H9 (cell line): Measurements from ENCODE around the gene GSX2. TPM values are rescaled to one million over a fixed set of nuclear protein-coding genes. Genes with fewer than 3 reads are reported as not detected.

Experiments
- DNase-seq: peaks from one replicate; pipeline ENCODE4 v3.0.0-alpha.2; 2017
- H2AFZ ChIP-seq: one replicate; pipeline ENCODE4 v1.6.1; 2013; ENCODE audit warnings: mild to moderate bottlenecking, low read length, control low read depth, moderate library complexity
- H2AK5ac ChIP-seq: 2 replicates; pipeline ENCODE4 v1.6.1; 2013; ENCODE audit warnings: low read length, control low read depth, mixed read lengths; ENCODE audit not compliant: insufficient read length
- H2BK120ac ChIP-seq: one replicate; pipeline ENCODE4 v1.6.1; 2013; ENCODE audit warnings: low read depth, mild to moderate bottlenecking, low read length, control low read depth, inconsistent platforms; ENCODE audit not compliant: poor library complexity, severe bottlenecking
- H2BK12ac ChIP-seq: 2 replicates; pipeline ENCODE4 v1.6.1; 2013; ENCODE audit warnings: low read length, control low read depth, mixed read lengths, low read depth; ENCODE audit not compliant: insufficient read length
- H2BK15ac ChIP-seq: 2 replicates; pipeline ENCODE4 v1.6.1; 2013; ENCODE audit warnings: low read depth, low read length, control low read depth
- H2BK20ac ChIP-seq: one replicate; pipeline ENCODE4 v1.6.1; 2013; ENCODE audit warnings: low read depth, mild to moderate bottlenecking, low read length, control low read depth, inconsistent platforms; ENCODE audit not compliant: poor library complexity, severe bottlenecking
- H2BK5ac ChIP-seq: 2 replicates; pipeline ENCODE4 v1.6.1; 2013; ENCODE audit warnings: low read length, control low read depth, mixed read lengths; ENCODE audit not compliant: insufficient read length
- H3K14ac ChIP-seq: 2 replicates; pipeline ENCODE4 v1.6.1; 2013; ENCODE audit warnings: low read length, control low read depth; ENCODE audit not compliant: insufficient read depth
- H3K18ac ChIP-seq: 2 replicates; pipeline ENCODE4 v1.6.1; 2013; ENCODE audit warnings: low read depth, mild to moderate bottlenecking, mixed read lengths, low read length, control low read depth; ENCODE audit not compliant: insufficient read length
- H3K23ac ChIP-seq: 2 replicates; pipeline ENCODE4 v1.6.1; 2013; ENCODE audit warnings: low read length, control low read depth, mixed read lengths, low read depth; ENCODE audit not compliant: insufficient read length
- H3K23me2 ChIP-seq: 2 replicates; pipeline ENCODE4 v1.6.1; 2013; ENCODE audit warnings: low read depth, mild to moderate bottlenecking, mixed read lengths, low read length, control low read depth; ENCODE audit not compliant: insufficient read length, poor library complexity, severe bottlenecking
- H3K27ac ChIP-seq: 2 replicates; pipeline ENCODE4 v1.5.1; 2013; ENCODE audit warnings: low read length, control low read depth, mixed read lengths, low read depth; ENCODE audit not compliant: insufficient read length
- H3K27me3 ChIP-seq: 2 replicates; pipeline ENCODE4 v1.6.1; 2013; ENCODE audit warnings: low read length, control low read depth, inconsistent platforms; ENCODE audit not compliant: insufficient read depth
- H3K4ac ChIP-seq: 2 replicates; pipeline ENCODE4 v1.6.1; 2013; ENCODE audit warnings: low read depth, mild to moderate bottlenecking, control low read depth, inconsistent platforms, low read length, moderate library complexity
- H3K4me1 ChIP-seq: 2 replicates; pipeline ENCODE4 v1.6.1; 2013; ENCODE audit warnings: low read length, control low read depth, inconsistent platforms; ENCODE audit not compliant: insufficient read depth
- H3K4me2 ChIP-seq: 2 replicates; pipeline ENCODE4 v1.6.1; 2013; ENCODE audit warnings: low read length, control low read depth, mixed read lengths; ENCODE audit not compliant: insufficient read length, insufficient read depth
- H3K56ac ChIP-seq: 2 replicates; pipeline ENCODE4 v1.6.1; 2013; ENCODE audit warnings: low read depth, mild to moderate bottlenecking, mixed read lengths, low read length, control low read depth; ENCODE audit not compliant: insufficient read length
- H3K79me1 ChIP-seq: 2 replicates; pipeline ENCODE4 v1.6.1; 2013; ENCODE audit warnings: low read depth, mild to moderate bottlenecking, moderate library complexity, low read length, control low read depth, inconsistent platforms; ENCODE audit not compliant: insufficient read depth, poor library complexity, severe bottlenecking
- H3K79me2 ChIP-seq: 2 replicates; pipeline ENCODE4 v1.6.1; 2013; ENCODE audit warnings: low read length, control low read depth, inconsistent platforms; ENCODE audit not compliant: insufficient read depth
- H3K9ac ChIP-seq: 2 replicates; pipeline ENCODE4 v1.6.1; 2013; ENCODE audit warnings: low read length, control low read depth, mixed read lengths; ENCODE audit not compliant: insufficient read length; ENCODE audit errors: extremely low read depth
- H3K9me3 ChIP-seq: one replicate; pipeline ENCODE4 v1.6.1; 2013; ENCODE audit warnings: low read depth, low read length, inconsistent platforms; ENCODE audit not compliant: control insufficient read depth
- H3T11ph ChIP-seq: one replicate; pipeline ENCODE4 v1.6.1; 2013; ENCODE audit warnings: mild to moderate bottlenecking, low read length, control low read depth, inconsistent platforms
- H4K20me1 ChIP-seq: one replicate; pipeline ENCODE4 v1.6.1; 2013; ENCODE audit not compliant: control insufficient read depth, insufficient read length, insufficient read depth
- H4K5ac ChIP-seq: 2 replicates; pipeline ENCODE4 v1.6.1; 2013; ENCODE audit warnings: low read depth, mild to moderate bottlenecking, mixed read lengths, low read length, control low read depth; ENCODE audit not compliant: insufficient read length
- H4K8ac ChIP-seq: replicated peaks from 2 replicates; pipeline ENCODE4 v1.6.1; 2013; ENCODE audit warnings: low read length, control low read depth, mixed read lengths, low read depth; ENCODE audit not compliant: insufficient read length
- H4K91ac ChIP-seq: 2 replicates; pipeline ENCODE4 v1.6.1; 2013; ENCODE audit warnings: low read depth, mild to moderate bottlenecking, moderate library complexity, mixed read lengths, low read length, control low read depth; ENCODE audit not compliant: insufficient read length
- H3K27ac Mint-ChIP-seq, 3 experiments: 2 replicates in 2 of 3; 3 replicates in 1 of 3; pipeline ENCODE4 v1.8.0; 2020 to 2021; ENCODE audit warnings: mixed read lengths in 3 of 3, mild to moderate bottlenecking in 1 of 3, moderate library complexity in 1 of 3
- H3K27me3 Mint-ChIP-seq: 2 replicates; pipeline ENCODE4 v1.8.0; 2021; ENCODE audit warnings: low read depth, mild to moderate bottlenecking, moderate library complexity, mixed read lengths
- H3K36me3 Mint-ChIP-seq, 3 experiments: 2 replicates in 2 of 3; 3 replicates in 1 of 3; pipeline ENCODE4 v1.8.0; 2020 to 2021; ENCODE audit warnings: low read depth in 3 of 3, mixed read lengths in 3 of 3; ENCODE audit not compliant: insufficient read depth in 1 of 3
- H3K4me1 Mint-ChIP-seq, 2 experiments: 2 replicates each; pipeline ENCODE4 v1.8.0; 2020; ENCODE audit warnings: mixed read lengths in 2 of 2
- H3K4me3 Mint-ChIP-seq, 2 experiments: 2 replicates in 1 of 2; 3 replicates in 1 of 2; pipeline ENCODE4 v1.8.0; 2020 to 2021; ENCODE audit warnings: mild to moderate bottlenecking in 2 of 2, mixed read lengths in 2 of 2, moderate library complexity in 1 of 2
- H3K9me3 Mint-ChIP-seq, 2 experiments: 2 replicates in 1 of 2; 3 replicates in 1 of 2; pipeline ENCODE4 v1.8.0; 2020; ENCODE audit warnings: mild to moderate bottlenecking in 2 of 2, mixed read lengths in 2 of 2, moderate library complexity in 1 of 2
- WGBS: extraction: QIAGEN DNeasy Blood & Tissue Kit; methylation state at CpG from one replicate; pipeline ENCODE4 v1.1.7; 2013; ENCODE audit warnings: missing lambda C conversion rate, low lambda C conversion rate, mixed read lengths; ENCODE audit not compliant: insufficient read length; ENCODE audit errors: extremely low coverage; 5-methylcytosine and 5-hydroxymethylcytosine counted together
- total RNA-seq: library from RNA; stranded (reverse); gene quantifications from 2 replicates; pipeline ENCODE4 v1.2.1, GENCODE V29; 2021
- TF ChIP-seq, protein P1 (sequence below): fragments of 200-600 bp; sonication (generic); conservative IDR thresholded peaks from 3 replicates; pipeline ENCODE4 v1.8.0; 2021; ENCODE audit warnings: antibody characterized with exemption, mild to moderate bottlenecking

The GSX2 gene
- total RNA-seq, 1 experiment from 2014 or later, result not detected

DNA sequence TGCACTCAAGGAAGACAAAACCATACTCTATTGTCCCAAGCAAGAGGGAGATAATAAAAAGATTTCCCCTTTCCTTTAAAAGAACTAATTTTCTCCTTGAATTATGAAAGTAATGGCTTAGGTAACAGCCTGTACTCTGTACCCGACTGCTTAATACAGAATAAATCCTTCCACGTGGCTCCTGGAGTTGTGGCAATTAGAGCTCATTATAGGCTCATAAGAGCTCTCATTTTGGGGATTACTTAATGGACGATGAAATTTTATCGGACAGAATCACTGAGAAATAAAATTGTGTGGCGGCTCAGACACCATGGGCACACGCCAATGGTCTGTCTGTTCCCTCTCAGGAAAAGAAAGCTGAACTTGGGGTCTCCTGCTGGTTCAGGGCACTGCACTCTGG is 2.8 kb upstream of the GSX2 start:
- no CpG with 5 or more reads among the region's 6 CpGs for WGBS
- Histone ChIP-seq H3K9ac (no peak overlapping the region), H3K79me2 (no peaks in the 10 kb centered on the region), H3K4me1 (peaks cover 10% of the 10 kb centered on the region), H3K18ac (no peak overlapping the region), H4K8ac (no peak overlapping the region), H2BK15ac (no peak overlapping the region), H2BK5ac (no peak overlapping the region), H3K23me2 (peaks cover 16% of the 10 kb centered on the region), H3T11ph (no peak overlapping the region), H2AK5ac (no peak overlapping the region), H2AFZ (no peak overlapping the region), H4K5ac (no peak overlapping the region), H2BK12ac (no peak overlapping the region), H3K9me3 (no peaks in the 10 kb centered on the region), H3K27ac (no peak overlapping the region), H3K56ac (no peak overlapping the region), H3K4ac (no peak overlapping the region), H2BK20ac (no peak overlapping the region), H4K20me1 (no peaks in the 10 kb centered on the region), H3K4me2 (no peak overlapping the region), H4K91ac (no peak overlapping the region), H3K27me3 (peaks cover 91% of the 10 kb centered on the region), H3K14ac (no peak overlapping the region), H3K79me1 (no peaks in the 10 kb centered on the region), H3K23ac (no peak overlapping the region), H2BK120ac (no peak overlapping the region)
- TF ChIP-seq, protein P1, sequence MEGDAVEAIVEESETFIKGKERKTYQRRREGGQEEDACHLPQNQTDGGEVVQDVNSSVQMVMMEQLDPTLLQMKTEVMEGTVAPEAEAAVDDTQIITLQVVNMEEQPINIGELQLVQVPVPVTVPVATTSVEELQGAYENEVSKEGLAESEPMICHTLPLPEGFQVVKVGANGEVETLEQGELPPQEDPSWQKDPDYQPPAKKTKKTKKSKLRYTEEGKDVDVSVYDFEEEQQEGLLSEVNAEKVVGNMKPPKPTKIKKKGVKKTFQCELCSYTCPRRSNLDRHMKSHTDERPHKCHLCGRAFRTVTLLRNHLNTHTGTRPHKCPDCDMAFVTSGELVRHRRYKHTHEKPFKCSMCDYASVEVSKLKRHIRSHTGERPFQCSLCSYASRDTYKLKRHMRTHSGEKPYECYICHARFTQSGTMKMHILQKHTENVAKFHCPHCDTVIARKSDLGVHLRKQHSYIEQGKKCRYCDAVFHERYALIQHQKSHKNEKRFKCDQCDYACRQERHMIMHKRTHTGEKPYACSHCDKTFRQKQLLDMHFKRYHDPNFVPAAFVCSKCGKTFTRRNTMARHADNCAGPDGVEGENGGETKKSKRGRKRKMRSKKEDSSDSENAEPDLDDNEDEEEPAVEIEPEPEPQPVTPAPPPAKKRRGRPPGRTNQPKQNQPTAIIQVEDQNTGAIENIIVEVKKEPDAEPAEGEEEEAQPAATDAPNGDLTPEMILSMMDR, result no peak
- no peaks in the 10 kb centered on the region for H3K36me3 Mint-ChIP-seq
- peaks cover 59 to 80% of the 10 kb centered on the region in 2 experiments for H3K4me1 Mint-ChIP-seq
- H3K9me3 Mint-ChIP-seq, result peaks cover 0 to 6% of the 10 kb centered on the region in 2 experiments; a peak in 1 of 5 replicates
- H3K27ac Mint-ChIP-seq, result no peak overlapping the region
- no peak overlapping the region for H3K4me3 Mint-ChIP-seq
- peaks cover 100% of the 10 kb centered on the region for H3K27me3 Mint-ChIP-seq
- DNase-seq, result no peak
